OCI-LY3 (cell line): ENCODE results near the gene C8G.

Experiments used
- H2AFZ ChIP-seq: fragments of 200-600, 300-600 bp; shearing (Covaris generic); 2 replicates; pipeline ENCODE4 v1.6.0; 2014; ENCODE audit warnings: antibody characterized with exemption, low read depth, low read length
- H3K27ac ChIP-seq: fragments of 200-600, 300-600 bp; sonication (generic); 2 replicates; pipeline ENCODE4 v1.5.1; 2014; ENCODE audit warnings: mild to moderate bottlenecking, low read length, moderate library complexity, mixed read lengths
- H3K27me3 ChIP-seq: fragments of 200-600, 300-600 bp; sonication (generic); 2 replicates; pipeline ENCODE4 v1.6.1; 2014; ENCODE audit warnings: low read depth, low read length, mixed read lengths
- H3K36me3 ChIP-seq: fragments of 200-600, 300-600 bp; sonication (generic); replicated peaks from 2 replicates; pipeline ENCODE3; 2014; ENCODE audit warnings: low read depth, low read length, mixed read lengths
- H3K4me1 ChIP-seq: fragments of 300-600, 200-600 bp; sonication (generic); 2 replicates; pipeline ENCODE4 v1.6.1; 2014; ENCODE audit warnings: low read length, mixed read lengths
- H3K4me2 ChIP-seq: fragments of 200-600, 300-600 bp; sonication (generic); 2 replicates; pipeline ENCODE4 v1.6.1; 2014; ENCODE audit warnings: low read length, mixed read lengths
- H3K4me3 ChIP-seq: fragments of 300-600, 200-600 bp; sonication (generic); 2 replicates; pipeline ENCODE4 v1.5.1; 2014; ENCODE audit warnings: antibody characterized with exemption, mild to moderate bottlenecking, low read length, moderate library complexity
- H3K79me2 ChIP-seq: fragments of 300-600, 200-600 bp; shearing (Covaris generic); 2 replicates; pipeline ENCODE4 v1.6.1; 2014; ENCODE audit warnings: mild to moderate bottlenecking, low read length, mixed read lengths
- H3K9ac ChIP-seq: fragments of 300-600, 200-600 bp; shearing (Covaris generic); 2 replicates; pipeline ENCODE4 v1.6.0; 2014; ENCODE audit warnings: mild to moderate bottlenecking, low read length, moderate library complexity
- H3K9me3 ChIP-seq: fragments of 200-600, 300-600 bp; shearing (Covaris generic); 2 replicates; pipeline ENCODE4 v1.6.1; 2014; ENCODE audit warnings: low read length, mixed read lengths; ENCODE audit not compliant: insufficient read depth
- H4K20me1 ChIP-seq: fragments of 200-600, 300-600 bp; sonication (generic); 2 replicates; pipeline ENCODE4 v1.6.1; 2016; ENCODE audit warnings: low read length, mixed read lengths; ENCODE audit not compliant: insufficient read depth
- CTCF ChIP-seq: fragments of 200-600, 300-600 bp; sonication (generic); IDR thresholded peaks from 2 replicates; pipeline ENCODE4 v1.5.1; 2014; ENCODE audit warnings: antibody characterized with exemption, low read length, low read depth
- EZH2phosphoT487 ChIP-seq: fragments of 200-600 bp; shearing (Covaris generic); IDR thresholded peaks from 2 replicates; pipeline ENCODE4 v1.6.1; 2018; ENCODE audit warnings: antibody characterized with exemption, mixed run types, low read depth

The C8G gene

GRCh38 chr9:136965771-136966484, 20.9 kb downstream of the C8G start:
- H2AFZ ChIP-seq = no peak overlapping the region; the same call in 1 of the 2 replicates
- H3K79me2 ChIP-seq = no peaks in the 10 kb centered on the region
- H3K36me3 ChIP-seq = no peaks in the 10 kb centered on the region
- H3K4me1 ChIP-seq = no peaks in the 10 kb centered on the region
- no peak overlapping the region for H3K27ac ChIP-seq
- H3K4me2 ChIP-seq = peak overlapping the region; percentile 65
- TF ChIP-seq EZH2phosphoT487 = no peak
- no peak for TF ChIP-seq CTCF
- no peak overlapping the region for H3K9ac ChIP-seq
- no peaks in the 10 kb centered on the region for H3K27me3 ChIP-seq
- H3K4me3 ChIP-seq = peak overlapping the region; percentile 62
- H4K20me1 ChIP-seq = no peaks in the 10 kb centered on the region
- no peaks in the 10 kb centered on the region for H3K9me3 ChIP-seq

GRCh38 chr9:136968333-136969127, 23.5 kb downstream of the C8G start:
- Histone ChIP-seq H3K27ac (no peak overlapping the region), H3K4me1 (no peaks in the 10 kb centered on the region), H3K4me2 (no peak overlapping the region), H3K4me3 (no peak overlapping the region), H3K36me3 (no peaks in the 10 kb centered on the region), H3K9ac (no peak overlapping the region), H3K79me2 (no peaks in the 10 kb centered on the region), H3K9me3 (no peaks in the 10 kb centered on the region), H4K20me1 (no peaks in the 10 kb centered on the region), H2AFZ (no peak overlapping the region), H3K27me3 (no peaks in the 10 kb centered on the region)
- no peak for TF ChIP-seq EZH2phosphoT487
- no peak for TF ChIP-seq CTCF

- H3K36me3 ChIP-seq = no peaks in the 10 kb centered on the region
These were observed 24.1 kb downstream of the C8G start for GRCh38 chr9:136969150-136969549.

More at GRCh38 chr9:136969150-136969549, 24.1 kb downstream of the C8G start:
- H3K79me2 ChIP-seq = no peaks in the 10 kb centered on the region
- no peaks in the 10 kb centered on the region for H3K27me3 ChIP-seq
- no peaks in the 10 kb centered on the region for H3K9me3 ChIP-seq
- TF ChIP-seq EZH2phosphoT487 = no peak
- no peak for TF ChIP-seq CTCF
- no peak overlapping the region for H3K4me2 ChIP-seq
- H3K4me1 ChIP-seq = no peaks in the 10 kb centered on the region
- H3K27ac ChIP-seq = no peak overlapping the region
- H2AFZ ChIP-seq = no peak overlapping the region
- no peaks in the 10 kb centered on the region for H4K20me1 ChIP-seq
- H3K4me3 ChIP-seq = no peak overlapping the region
- H3K9ac ChIP-seq = no peak overlapping the region
